ENCODE results near the gene DNAH11.
A peak's percentile ranks its signal among the peaks of the same experiment; 100 is the strongest.

DNAH11 gene

GRCh38 chr7:21942955-21943354 lies 400.1 kb downstream of the DNAH11 start:
- DNase-seq, result no peak

- DNase-seq, result no peak
These were observed 400.6 kb downstream of the DNAH11 start for GRCh38 chr7:21943436-21943835.

- peak; percentile 52 for DNase-seq
These were observed 402.0 kb downstream of the DNAH11 start for GRCh38 chr7:21944616-21945453.

GRCh38 chr7:21945454-21946221 lies 402.8 kb downstream of the DNAH11 start, which contains the start of gene CDCA7L:
Gene CDCA7L (minus strand): TSS chr7:21945899. CDS start chr7:21945804, 95 bp downstream.
- peak; percentile 72 for DNase-seq

- no peak for DNase-seq
These were observed 403.4 kb downstream of the DNAH11 start for GRCh38 chr7:21946222-21946709.

GRCh38 chr7:21947056-21947455 lies 404.2 kb downstream of the DNAH11 start:
- no peak for DNase-seq

GRCh38 chr7:21947946-21948345 lies 405.1 kb downstream of the DNAH11 start:
- no peak for DNase-seq

- no peak for DNase-seq
These were observed 405.5 kb downstream of the DNAH11 start for GRCh38 chr7:21948364-21948763.

GRCh38 chr7:21948887-21949540 lies 406.2 kb downstream of the DNAH11 start:
- DNase-seq, result no peak
